ENCODE measurements around the gene LDLRAP1. TPM values are rescaled to one million over a fixed set of nuclear protein-coding genes. Genes with fewer than 3 reads are reported as not detected.

The LDLRAP1 gene
- total and polyA plus RNA-seq, 2 of the 4 experiments (the other 2 are of a cell fraction): 4.5 to 14.4 TPM

- no peak overlapping the region for H3K18ac ChIP-seq (ENCODE audit: low read depth, low read length)
- no peaks in the 10 kb centered on the region for H3K9me3 ChIP-seq (ENCODE audit: control insufficient read depth, insufficient read depth, low read length)
- intact Hi-C loops (cut with micrococcal nuclease) (no loop called here), dilution Hi-C loops (cut with HindIII; ENCODE audit: low sequenced_read_pairs, unreplicated experiment) (no loop called here), in situ Hi-C loops (cut with MboI; ENCODE audit: low sequenced_read_pairs) (no loop called here)
- no peak overlapping the region for H4K8ac ChIP-seq (ENCODE audit: low read depth in 2 of 2, low read length in 2 of 2)
- no peak for ATAC-seq (ENCODE audit: low read depth)
- H3K4me3 ChIP-seq (ENCODE audit: insufficient read depth, low read depth, low read length): no peak overlapping the region
- H3K27ac ChIP-seq (ENCODE audit: insufficient read depth, low read length): no peak overlapping the region
- no peak overlapping the region for H2BK15ac ChIP-seq (ENCODE audit: low read depth, low read length)
- H3K14ac ChIP-seq (replicated peaks; ENCODE audit: low read depth, low read length): no peak overlapping the region
- H3K36me3 ChIP-seq (ENCODE audit: control insufficient read depth, insufficient read depth, low read length): peaks cover 16% of the 10 kb centered on the region; the same call in 1 of the 2 replicates
- H2AFZ ChIP-seq (replicated peaks; ENCODE audit: low read length, poor library complexity): no peak overlapping the region
- no peak overlapping the region for H2BK120ac ChIP-seq (ENCODE audit: low read depth, low read length)
- H2AK5ac ChIP-seq (ENCODE audit: low read depth, low read length): no peak overlapping the region; the same call in 1 of the 2 replicates
- peaks cover 4 to 44% of the 10 kb centered on the region in 2 experiments for H3K79me1 ChIP-seq (ENCODE audit: low read depth in 1 of 2, low read length in 2 of 2)
- H3K4me1 ChIP-seq (ENCODE audit: control insufficient read depth, insufficient read depth, low read length): peaks cover 9% of the 10 kb centered on the region; the same call in 1 of the 2 replicates
- no peak for TF ChIP-seq POLR2A (IDR thresholded peaks at IDR 0.05; ENCODE audit: low read depth, low read length)
- TF ChIP-seq CEBPB (IDR thresholded peaks at IDR 0.05; ENCODE audit: low read depth, low read length): no peak
- no peak for TF ChIP-seq MAZ (IDR thresholded peaks at IDR 0.05; ENCODE audit: borderline replicate concordance, low read depth, low read length)
- TF ChIP-seq RCOR1 (IDR thresholded peaks at IDR 0.05; ENCODE audit: insufficient replicate concordance, low read length): no peak
- no peak for TF ChIP-seq FOS (IDR thresholded peaks at IDR 0.05; ENCODE audit: low read depth, low read length)
- TF ChIP-seq, protein P1, sequence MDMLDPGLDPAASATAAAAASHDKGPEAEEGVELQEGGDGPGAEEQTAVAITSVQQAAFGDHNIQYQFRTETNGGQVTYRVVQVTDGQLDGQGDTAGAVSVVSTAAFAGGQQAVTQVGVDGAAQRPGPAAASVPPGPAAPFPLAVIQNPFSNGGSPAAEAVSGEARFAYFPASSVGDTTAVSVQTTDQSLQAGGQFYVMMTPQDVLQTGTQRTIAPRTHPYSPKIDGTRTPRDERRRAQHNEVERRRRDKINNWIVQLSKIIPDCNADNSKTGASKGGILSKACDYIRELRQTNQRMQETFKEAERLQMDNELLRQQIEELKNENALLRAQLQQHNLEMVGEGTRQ (IDR thresholded peaks at IDR 0.05; ENCODE audit: low read depth, low read length): no peak
- no peak for TF ChIP-seq SMC3 (IDR thresholded peaks at IDR 0.05; ENCODE audit: low read depth, low read length)
- no peak for TF ChIP-seq MAFK (IDR thresholded peaks at IDR 0.05; ENCODE audit: low read depth, low read length)
- TF ChIP-seq CTCF (conservative IDR thresholded peaks at IDR 0.05; ENCODE audit: low read depth, low read length): no peak
- no peak for TF ChIP-seq BHLHE40 (IDR thresholded peaks at IDR 0.05; ENCODE audit: low read depth, low read length)
- TF ChIP-seq RAD21 (IDR thresholded peaks at IDR 0.05; ENCODE audit: low read length): no peak
- TF ChIP-seq ELK1 (IDR thresholded peaks at IDR 0.05; ENCODE audit: borderline replicate concordance, low read depth, low read length): no peak
- TF ChIP-seq CHD1 (IDR thresholded peaks at IDR 0.05; ENCODE audit: low read depth, low read length): no peak
- no peak for TF ChIP-seq RFX5 (IDR thresholded peaks at IDR 0.05; ENCODE audit: low read depth, low read length)
- no peak for TF ChIP-seq MXI1 (IDR thresholded peaks at IDR 0.05; ENCODE audit: borderline replicate concordance, low read depth, low read length)
- WGBS, 2 experiments (ENCODE audit: extremely low coverage in 2 of 2, insufficient read length in 1 of 2): no CpG with 5 or more reads among the region's 11 CpGs
- no peak overlapping the region for H4K5ac ChIP-seq (ENCODE audit: low read depth, low read length)
- no peak overlapping the region for H3K23ac ChIP-seq (ENCODE audit: low read depth, low read length)
- peaks cover 19% of the 10 kb centered on the region; the same call in 1 of the 2 replicates for H4K20me1 ChIP-seq (ENCODE audit: insufficient read depth, low read length)
- H3K4ac ChIP-seq (ENCODE audit: low read depth, low read length): no peak overlapping the region
- H3K9ac ChIP-seq (ENCODE audit: low read depth, low read length): no peak overlapping the region
- H2BK20ac ChIP-seq (ENCODE audit: low read depth, low read length): no peak overlapping the region
- no peak overlapping the region for H3K4me2 ChIP-seq (ENCODE audit: low read depth, low read length)
- no peak overlapping the region for H3K56ac ChIP-seq (ENCODE audit: extremely low read depth, insufficient read depth, low read length)
- no peak overlapping the region for H2AK9ac ChIP-seq (replicated peaks; ENCODE audit: low read depth, low read length, poor library complexity)
- ChIA-PET POLR2A (ENCODE audit: unreplicated experiment) (no interaction called here), CTCF (interaction anchor here (0.6 to 2.4 kb wide), 3 partner anchors 13 to 336 kb away, joined by 4 to 5 read pairs (median 5); partner anchors contain the start of gene LDLRAP1)
- H2BK5ac ChIP-seq (ENCODE audit: low read depth, low read length, poor library complexity, severe bottlenecking): no peak overlapping the region
- H4K91ac ChIP-seq (ENCODE audit: insufficient read depth, low read depth, low read length): no peak overlapping the region
- no TSS peak for BruUV-seq (replicated peaks)
- H3K9me1 ChIP-seq (ENCODE audit: insufficient read depth, low read length): peaks cover 13% of the 10 kb centered on the region
- H3K27me3 ChIP-seq (ENCODE audit: control insufficient read depth, insufficient read depth, low read length): no peaks in the 10 kb centered on the region
- DNase-seq: no peak
These were observed 12.8 kb downstream of the LDLRAP1 start for GRCh38 chr1:25556132-25556670.
